RPMI7951 (cell line): Measurements from ENCODE around the gene NAT10. TPM values are rescaled to one million over a fixed set of nuclear protein-coding genes. Genes with fewer than 3 reads are reported as not detected.
A peak's percentile ranks its signal among the peaks of the same experiment; 100 is the strongest.

Source experiments
- DNase-seq: peaks from one replicate; pipeline ENCODE4 v3.0.0-alpha.2; 2012; ENCODE audit warnings: low read depth
- total RNA-seq: library from RNA; depleted of rRNA; stranded (reverse); fragments of >200 nt; shearing (Covaris generic); gene quantifications from 2 replicates; pipeline ENCODE4 v1.2.3, GENCODE V29; 2014

The NAT10 gene
- total RNA-seq, 1 experiment from 2014 or later: 20.7 TPM

GRCh38 chr11:34149274-34149673, 43.8 kb downstream of the NAT10 start:
- DNase-seq: no peak

DNA sequence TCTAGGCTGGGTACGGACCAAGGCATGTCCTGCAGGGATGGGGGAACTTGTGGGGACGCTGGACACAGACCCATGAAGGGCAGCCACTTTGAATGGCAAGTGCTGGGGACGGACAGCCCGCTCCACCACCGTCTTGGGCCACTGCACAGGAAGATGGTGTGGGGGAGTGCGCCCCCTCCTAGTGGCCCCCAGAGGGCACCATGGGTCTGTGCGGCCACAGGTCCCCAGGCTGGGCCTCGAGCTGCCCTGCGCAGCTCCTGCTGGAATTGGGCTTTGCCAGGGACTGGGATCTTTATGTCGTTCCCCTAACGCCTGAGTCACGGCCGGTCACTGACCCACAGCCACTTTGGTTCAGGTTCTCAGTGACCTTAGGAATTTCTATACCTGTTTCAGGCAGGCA, 44.4 kb downstream of the NAT10 start:
- DNase-seq: peak; percentile 11

DNA sequence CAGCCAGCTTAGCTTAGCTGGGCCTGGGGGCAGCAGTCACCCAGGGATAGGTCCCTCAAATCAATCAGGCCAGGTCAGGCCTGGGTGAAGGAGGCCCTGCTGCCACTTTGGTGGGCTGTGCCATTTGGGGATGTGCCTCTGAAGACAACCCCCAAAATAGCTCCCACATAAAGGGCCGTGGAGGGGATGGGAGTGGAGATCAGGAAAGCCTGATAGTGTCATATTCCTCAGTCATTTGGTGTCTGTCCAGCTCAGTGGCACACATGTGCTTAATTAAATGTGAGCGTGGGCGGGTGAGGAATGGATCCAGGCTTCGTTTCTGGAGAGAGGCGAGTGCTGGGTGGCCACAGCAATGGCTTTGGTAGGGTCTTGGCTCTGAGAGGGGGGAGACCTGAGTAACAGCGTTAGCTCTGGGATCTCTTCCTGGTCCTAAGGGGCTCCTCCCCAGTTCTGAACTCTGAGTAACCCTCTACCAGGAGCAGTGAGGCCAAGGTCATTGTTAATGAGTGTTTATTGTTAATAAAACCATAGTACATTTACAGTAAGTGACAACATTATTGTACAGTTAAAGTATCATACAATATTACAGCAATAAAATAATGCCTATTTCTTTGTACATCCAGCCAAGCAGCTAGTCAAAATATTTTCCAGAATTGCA, 45.2 kb downstream of the NAT10 start:
- peak; percentile 56 for DNase-seq

GRCh38 chr11:34151166-34151565, 45.7 kb downstream of the NAT10 start:
- no peak for DNase-seq

- DNase-seq: no peak
Measured at GRCh38 chr11:34151916-34152845, 46.8 kb downstream of the NAT10 start.

GRCh38 chr11:34154059-34154875, 48.8 kb downstream of the NAT10 start:
- no peak for DNase-seq

DNA sequence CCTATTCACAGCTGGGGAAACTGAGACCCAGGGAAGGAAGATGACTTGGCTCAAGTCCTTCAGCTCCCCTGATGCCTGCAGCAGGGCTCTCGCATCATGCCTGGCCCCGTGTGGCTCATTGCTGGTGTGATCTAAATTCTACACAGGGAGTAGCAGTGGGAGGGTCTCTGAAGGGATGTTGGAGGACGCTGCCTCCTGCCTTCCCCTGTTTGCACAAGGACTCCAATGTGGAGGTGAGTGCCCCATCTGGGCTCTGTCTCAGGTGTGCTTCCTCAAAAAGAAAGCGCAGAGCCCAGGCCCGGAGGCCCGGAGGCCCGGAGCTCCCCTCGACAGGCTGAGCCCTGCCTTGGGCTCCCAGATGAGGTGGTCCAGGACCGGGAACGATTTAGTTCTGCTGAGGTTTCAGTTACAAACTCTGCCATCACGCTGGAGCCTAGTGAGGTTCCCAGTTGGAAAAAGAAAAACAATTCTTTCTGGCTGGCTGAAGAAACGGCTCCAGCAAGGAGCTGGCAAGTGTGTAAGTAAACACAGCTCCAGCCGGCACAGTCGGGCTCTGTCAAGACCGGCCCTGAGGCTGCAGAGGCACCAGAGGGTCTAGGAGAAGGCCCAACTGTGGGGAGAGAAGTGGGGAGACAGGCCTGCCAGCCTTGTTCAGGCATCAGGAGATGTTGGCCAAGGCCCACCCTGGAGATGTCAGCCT, 49.8 kb downstream of the NAT10 start:
- no peak for DNase-seq

- DNase-seq: no peak
Measured at GRCh38 chr11:34155757-34156062, 50.3 kb downstream of the NAT10 start.

GRCh38 chr11:34157163-34157562, 51.7 kb downstream of the NAT10 start:
- no peak for DNase-seq

DNA sequence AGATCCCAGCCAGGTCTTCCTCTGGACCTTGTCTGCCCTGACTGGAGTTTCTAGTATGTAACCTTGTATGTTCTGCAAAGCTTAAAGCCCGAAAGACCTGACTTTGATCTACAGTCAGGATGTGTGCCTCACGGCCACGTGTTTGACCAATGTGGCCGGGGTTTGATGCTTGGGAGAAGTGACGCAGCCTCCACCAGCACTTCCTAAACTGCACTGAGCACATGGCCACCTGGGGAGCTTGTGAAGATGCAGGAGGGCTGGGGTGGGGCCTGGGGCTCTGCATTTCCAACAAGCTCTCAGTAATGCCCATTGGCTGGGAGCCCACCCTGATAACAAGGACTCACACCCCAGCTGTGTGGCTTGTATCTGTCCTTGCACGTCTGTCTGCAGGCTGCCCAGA, 53.2 kb downstream of the NAT10 start:
- no peak for DNase-seq

DNA sequence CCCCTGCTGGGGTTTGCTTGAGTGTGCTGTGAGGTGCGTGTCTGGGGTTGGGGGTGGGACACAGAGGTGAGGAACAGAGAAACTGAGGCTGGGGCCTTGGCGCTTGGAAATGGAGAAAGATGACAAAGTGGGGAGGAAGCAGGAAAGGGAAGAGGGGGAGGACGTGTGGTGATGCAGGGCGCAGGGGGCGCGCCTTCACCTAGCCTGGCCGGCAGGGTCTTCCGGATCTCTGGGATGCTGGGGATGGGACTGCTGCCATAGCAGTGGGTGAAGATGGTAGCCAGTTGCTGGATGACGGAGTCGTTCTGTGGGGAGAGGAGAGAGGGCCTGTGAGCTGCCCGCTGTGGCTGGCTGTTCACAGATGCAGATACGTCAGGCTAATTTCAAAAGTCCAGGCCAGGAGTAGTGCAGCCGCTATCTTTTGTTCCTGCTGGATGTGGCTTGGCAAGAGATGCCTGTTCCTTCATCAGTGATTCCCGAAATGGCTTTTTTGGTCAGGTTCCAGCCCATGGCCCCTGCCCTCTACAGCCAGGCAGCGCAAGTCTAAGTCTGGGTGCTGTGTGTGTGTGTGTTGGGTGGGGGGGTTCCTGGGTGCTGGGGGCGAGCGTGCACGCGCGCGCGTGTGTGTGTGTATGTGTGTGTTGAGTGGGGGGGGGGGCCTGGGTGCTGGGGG, 54.8 kb downstream of the NAT10 start:
- DNase-seq: no peak

DNA sequence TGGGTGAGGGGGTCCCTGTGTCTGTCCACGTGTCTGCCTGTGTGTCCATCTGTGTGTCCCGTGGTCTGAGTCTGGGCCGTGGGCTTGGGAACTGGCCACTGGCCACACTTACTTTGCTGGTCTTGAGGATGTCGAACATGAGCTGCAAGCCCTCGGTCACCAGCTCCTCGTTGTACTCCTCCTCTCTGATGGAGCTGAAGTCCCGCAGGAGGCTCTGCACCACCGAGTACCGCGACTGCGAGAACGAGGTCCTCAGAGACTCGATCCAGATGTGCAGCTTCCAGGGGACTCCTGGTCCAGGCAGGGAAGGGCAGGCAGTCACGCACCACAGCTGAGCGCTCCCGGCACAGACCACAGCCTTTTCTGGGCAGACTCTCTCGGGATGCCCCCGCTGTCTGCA, 55.4 kb downstream of the NAT10 start:
- DNase-seq: no peak

DNA sequence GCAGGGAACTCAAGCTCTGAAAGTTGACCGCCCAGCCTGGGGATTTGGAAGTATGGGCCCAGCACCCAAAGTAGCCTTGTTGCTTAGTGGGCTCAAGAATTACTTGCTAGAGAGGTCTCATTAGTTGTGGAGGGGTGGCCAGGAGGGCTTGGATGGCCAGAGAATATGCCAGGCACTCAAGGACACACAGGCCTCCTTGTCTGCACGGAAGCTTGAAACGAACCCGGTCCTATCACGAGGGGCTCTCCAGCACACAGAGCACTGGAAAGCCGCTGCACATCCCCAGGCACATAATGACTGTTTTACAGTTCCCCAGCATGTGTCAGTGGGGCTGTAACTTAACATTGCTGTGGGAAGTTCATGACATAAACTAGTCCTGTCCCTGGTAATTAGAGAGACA, 55.9 kb downstream of the NAT10 start:
- no peak for DNase-seq

DNA sequence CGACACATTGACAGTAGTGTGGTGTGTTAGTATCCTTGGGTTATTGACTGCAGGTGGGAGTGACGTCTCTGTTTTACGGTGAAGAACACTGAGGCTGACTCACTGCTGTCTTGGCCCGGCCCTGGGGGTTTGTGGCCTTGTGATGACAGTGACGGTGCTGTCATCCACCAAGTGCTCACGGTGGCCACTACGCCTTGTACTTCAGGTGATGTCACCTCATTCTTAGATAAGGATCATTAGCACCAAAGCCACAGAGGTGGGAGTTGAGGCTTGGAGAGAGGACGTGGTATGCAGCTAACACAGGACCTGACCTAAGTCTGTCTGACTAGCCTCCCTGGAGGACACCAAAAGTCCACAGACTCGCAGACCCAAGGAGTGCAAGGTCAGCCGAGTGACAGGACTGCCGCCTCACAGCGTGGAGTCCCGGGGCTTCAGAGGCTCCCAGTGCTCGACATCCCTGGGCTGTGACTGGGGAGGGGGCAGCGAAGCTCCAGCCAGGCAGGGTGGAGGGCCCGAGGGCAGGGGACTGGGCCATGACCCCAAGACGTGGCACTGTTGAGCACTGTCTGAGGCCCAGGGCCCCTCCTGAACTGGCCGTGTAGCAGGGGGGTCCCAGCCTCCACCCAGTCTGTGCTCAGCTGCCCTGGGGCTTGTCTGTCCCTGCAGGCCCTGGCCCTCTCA, 56.5 kb downstream of the NAT10 start:
- peak; percentile 27 for DNase-seq

- DNase-seq: no peak
Measured at GRCh38 chr11:34162493-34162820, 57.0 kb downstream of the NAT10 start.

- no peak for DNase-seq
Measured at GRCh38 chr11:34162856-34163255, 57.4 kb downstream of the NAT10 start.

DNA sequence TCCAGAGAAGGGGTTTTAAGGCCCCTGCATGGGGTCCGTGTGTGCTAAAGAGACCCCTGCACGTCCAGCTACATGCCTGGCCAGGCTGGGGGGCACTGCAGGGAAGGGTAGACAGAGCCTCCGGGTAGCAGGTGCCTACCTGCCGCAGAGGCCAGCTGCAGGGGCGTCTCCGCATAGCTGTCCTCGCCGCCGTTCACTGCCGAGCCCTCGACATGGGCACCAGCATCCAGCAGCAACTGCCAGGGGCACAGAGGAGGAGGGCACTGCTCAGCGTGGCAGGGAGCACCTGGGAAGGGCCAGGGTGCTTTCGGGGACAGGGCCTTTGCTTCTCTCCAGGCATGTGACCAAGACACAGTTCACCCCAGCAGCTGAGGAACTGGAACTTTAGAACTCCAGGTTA, 59.7 kb downstream of the NAT10 start:
- DNase-seq: no peak

- DNase-seq: peak; percentile 66
Measured at GRCh38 chr11:34165786-34166555, 60.5 kb downstream of the NAT10 start.

GRCh38 chr11:34166806-34167740, 61.6 kb downstream of the NAT10 start:
- no peak for DNase-seq
